Osteoblast (primary cell): ENCODE measurements around the gene KMT2E. TPM values are rescaled to one million over a fixed set of nuclear protein-coding genes. Genes with fewer than 3 reads are reported as not detected.
A peak's percentile ranks its signal among the peaks of the same experiment; 100 is the strongest.

ENCODE experiments used
- DNase-seq: peaks from one replicate; pipeline ENCODE4 v3.0.0; 2011; ENCODE audit warnings: low spot score, mixed read lengths; ENCODE audit not compliant: insufficient read length; ENCODE audit errors: missing footprints
- H2AFZ ChIP-seq: 2 replicates; pipeline ENCODE4 v1.6.0; 2011; ENCODE audit warnings: mild to moderate bottlenecking, low read length
- H3K27ac ChIP-seq: 2 replicates; pipeline ENCODE4 v1.5.1; 2011; ENCODE audit warnings: mild to moderate bottlenecking, low read depth, low read length, moderate library complexity
- H3K27me3 ChIP-seq: 2 replicates; pipeline ENCODE4 v1.6.0; 2012; ENCODE audit warnings: mild to moderate bottlenecking, control low read depth, inconsistent platforms, low read length, moderate library complexity; ENCODE audit not compliant: insufficient read depth
- H3K36me3 ChIP-seq: 2 replicates; pipeline ENCODE4 v1.5.1; 2011; ENCODE audit warnings: mild to moderate bottlenecking, low read length, control low read depth, moderate library complexity; ENCODE audit not compliant: insufficient read depth
- H3K4me1 ChIP-seq: 2 replicates; pipeline ENCODE4 v1.5.1; 2011; ENCODE audit warnings: mild to moderate bottlenecking, low read length, control low read depth, moderate library complexity; ENCODE audit not compliant: insufficient read depth
- H3K4me2 ChIP-seq: 2 replicates; pipeline ENCODE4 v1.6.0; 2011; ENCODE audit warnings: mild to moderate bottlenecking, low read length; ENCODE audit not compliant: insufficient read depth
- H3K4me3 ChIP-seq: fragments of 200-600 bp; sonication (generic); 3 replicates; pipeline ENCODE4 v1.5.1; 2012; ENCODE audit warnings: mild to moderate bottlenecking, low read length, inconsistent platforms; ENCODE audit not compliant: insufficient read depth
- H3K79me2 ChIP-seq: 2 replicates; pipeline ENCODE4 v1.6.0; 2012; ENCODE audit warnings: mild to moderate bottlenecking, low read length, control low read depth, inconsistent platforms; ENCODE audit not compliant: insufficient read depth
- H3K9me3 ChIP-seq: 2 replicates; pipeline ENCODE4 v1.5.1; 2011; ENCODE audit warnings: low read depth, low read length, control low read depth
- H4K20me1 ChIP-seq: 2 replicates; pipeline ENCODE4 v1.6.0; 2012; ENCODE audit warnings: mild to moderate bottlenecking, low read length, control low read depth; ENCODE audit not compliant: insufficient read depth
- total RNA-seq: library from RNA; depleted of rRNA; stranded (reverse); fragments of >200 nt; gene quantifications from 2 replicates; pipeline ENCODE4 v1.2.3, GENCODE V29; 2012
- TF ChIP-seq, protein P1 (sequence below): IDR thresholded peaks from 2 replicates; pipeline ENCODE4 v1.5.1; 2011; ENCODE audit warnings: mild to moderate bottlenecking, low read depth, low read length, moderate library complexity; ENCODE audit errors: extremely low read depth

Gene KMT2E
- total RNA-seq, 1 donor: 124 TPM

DNA sequence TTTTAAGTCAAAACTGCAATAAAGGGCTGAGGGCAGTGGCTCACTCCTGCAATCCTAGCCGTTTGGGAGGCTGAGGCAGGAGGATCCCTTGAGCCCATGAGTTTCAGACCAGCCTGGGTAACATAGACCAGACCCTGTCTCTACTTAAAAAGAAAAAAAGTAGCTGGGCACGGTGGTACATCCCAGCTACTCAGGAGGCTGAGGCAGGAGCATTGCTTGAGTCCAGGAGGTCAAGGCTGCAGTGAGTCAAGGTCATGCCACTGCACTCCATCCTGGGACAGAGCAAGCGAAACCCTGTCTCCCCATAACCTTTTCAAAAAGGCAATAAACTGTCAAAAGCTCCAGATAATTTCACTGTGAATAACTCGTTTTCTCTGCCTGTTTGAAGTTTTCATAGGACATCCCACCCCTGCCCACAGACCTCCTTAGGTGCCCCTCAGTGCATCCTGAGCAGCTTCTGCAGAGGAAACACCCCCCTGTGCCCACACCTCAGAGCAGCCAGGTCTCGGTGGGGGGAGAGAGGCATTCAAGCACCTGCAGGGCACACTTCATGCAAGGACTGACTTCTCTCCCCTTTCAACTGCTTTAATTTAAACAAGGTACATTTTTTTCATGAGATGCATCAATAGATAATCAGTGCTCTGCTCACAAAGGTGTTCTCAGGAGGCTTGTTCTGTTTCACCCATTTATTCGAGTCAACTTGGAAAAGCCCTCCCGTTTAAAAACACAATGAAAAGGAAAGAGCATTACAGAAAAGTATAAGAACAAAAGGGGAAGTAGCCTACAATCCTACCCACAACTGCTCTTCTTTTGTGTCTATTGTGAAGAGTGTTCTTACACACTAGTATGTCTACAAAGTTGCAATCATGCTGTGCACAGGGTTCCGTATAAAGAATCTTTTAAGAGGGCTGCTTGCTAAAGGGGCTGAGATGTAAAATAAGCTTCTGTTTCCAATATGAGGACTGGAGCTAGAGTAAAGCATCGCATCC lies 104.9 kb downstream of the KMT2E start:
- DNase-seq: no peak
- Histone ChIP-seq H2AFZ (no peak overlapping the region), H3K36me3 (peaks cover 25% of the 10 kb centered on the region), H3K79me2 (peaks cover 2% of the 10 kb centered on the region), H3K4me3 (no peak overlapping the region), H3K9me3 (no peaks in the 10 kb centered on the region), H3K27ac (no peak overlapping the region), H3K4me1 (peaks cover 2% of the 10 kb centered on the region), H3K4me2 (no peak overlapping the region), H3K27me3 (no peaks in the 10 kb centered on the region), H4K20me1 (no peaks in the 10 kb centered on the region)
- TF ChIP-seq, protein P1, sequence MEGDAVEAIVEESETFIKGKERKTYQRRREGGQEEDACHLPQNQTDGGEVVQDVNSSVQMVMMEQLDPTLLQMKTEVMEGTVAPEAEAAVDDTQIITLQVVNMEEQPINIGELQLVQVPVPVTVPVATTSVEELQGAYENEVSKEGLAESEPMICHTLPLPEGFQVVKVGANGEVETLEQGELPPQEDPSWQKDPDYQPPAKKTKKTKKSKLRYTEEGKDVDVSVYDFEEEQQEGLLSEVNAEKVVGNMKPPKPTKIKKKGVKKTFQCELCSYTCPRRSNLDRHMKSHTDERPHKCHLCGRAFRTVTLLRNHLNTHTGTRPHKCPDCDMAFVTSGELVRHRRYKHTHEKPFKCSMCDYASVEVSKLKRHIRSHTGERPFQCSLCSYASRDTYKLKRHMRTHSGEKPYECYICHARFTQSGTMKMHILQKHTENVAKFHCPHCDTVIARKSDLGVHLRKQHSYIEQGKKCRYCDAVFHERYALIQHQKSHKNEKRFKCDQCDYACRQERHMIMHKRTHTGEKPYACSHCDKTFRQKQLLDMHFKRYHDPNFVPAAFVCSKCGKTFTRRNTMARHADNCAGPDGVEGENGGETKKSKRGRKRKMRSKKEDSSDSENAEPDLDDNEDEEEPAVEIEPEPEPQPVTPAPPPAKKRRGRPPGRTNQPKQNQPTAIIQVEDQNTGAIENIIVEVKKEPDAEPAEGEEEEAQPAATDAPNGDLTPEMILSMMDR: no peak

DNA sequence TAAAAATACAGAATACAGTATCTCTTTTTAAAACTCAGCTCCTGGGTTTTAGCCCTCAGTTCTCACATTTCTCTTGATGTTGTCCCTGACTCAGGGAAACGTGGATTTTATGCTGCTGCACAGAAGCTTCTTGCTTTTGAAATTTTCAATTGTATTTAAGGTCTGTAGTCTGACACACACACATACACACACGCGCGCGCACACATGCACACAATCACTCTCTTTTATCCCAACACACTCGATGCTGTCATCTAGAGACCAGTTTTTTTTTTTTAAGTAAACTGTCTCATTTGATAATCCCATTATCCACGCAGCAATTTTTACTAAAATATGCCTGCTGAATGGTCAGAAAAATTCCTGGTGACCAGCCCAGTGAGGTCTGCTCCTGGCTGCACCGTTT lies 108.6 kb downstream of the KMT2E start:
- TF ChIP-seq, protein P1: no peak
- DNase-seq: no peak
- H3K36me3 ChIP-seq: peaks cover 16% of the 10 kb centered on the region
- no peak overlapping the region for H2AFZ ChIP-seq
- H3K4me2 ChIP-seq: no peak overlapping the region
- H4K20me1 ChIP-seq: no peaks in the 10 kb centered on the region
- H3K4me3 ChIP-seq: no peak overlapping the region
- peaks cover 7% of the 10 kb centered on the region for H3K4me1 ChIP-seq
- H3K9me3 ChIP-seq: no peaks in the 10 kb centered on the region
- peaks cover 3% of the 10 kb centered on the region for H3K79me2 ChIP-seq
- no peak overlapping the region for H3K27ac ChIP-seq
- no peaks in the 10 kb centered on the region for H3K27me3 ChIP-seq

DNA sequence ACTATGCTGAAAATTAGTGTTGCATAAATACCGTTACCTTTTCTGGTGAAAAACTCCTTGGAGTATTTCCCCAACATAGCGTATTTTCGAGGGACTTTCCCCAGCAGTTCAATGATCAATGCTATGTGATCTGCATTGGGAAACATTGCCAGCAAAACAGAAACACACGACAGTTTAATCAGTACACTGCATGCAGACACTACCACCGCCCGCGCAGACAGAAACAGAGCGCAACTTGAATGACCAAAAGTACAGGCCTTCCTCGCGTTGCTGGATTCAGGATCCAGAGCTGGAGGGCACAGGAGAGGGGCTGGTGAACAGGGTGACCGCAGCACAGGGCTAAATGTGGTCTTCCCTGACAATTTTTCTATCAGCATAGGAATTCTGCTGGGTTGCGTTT lies 111.7 kb downstream of the KMT2E start:
- H3K79me2 ChIP-seq: peaks cover 19% of the 10 kb centered on the region
- peaks cover 5% of the 10 kb centered on the region for H3K4me1 ChIP-seq
- no peak overlapping the region for H2AFZ ChIP-seq
- H3K9me3 ChIP-seq: no peaks in the 10 kb centered on the region
- no peak overlapping the region for H3K27ac ChIP-seq
- H3K27me3 ChIP-seq: no peaks in the 10 kb centered on the region
- no peak overlapping the region for H3K4me3 ChIP-seq
- H3K36me3 ChIP-seq: peaks cover 18% of the 10 kb centered on the region
- no peak overlapping the region for H3K4me2 ChIP-seq
- no peak for DNase-seq
- TF ChIP-seq, protein P1: no peak
- peaks cover 7% of the 10 kb centered on the region for H4K20me1 ChIP-seq

DNA sequence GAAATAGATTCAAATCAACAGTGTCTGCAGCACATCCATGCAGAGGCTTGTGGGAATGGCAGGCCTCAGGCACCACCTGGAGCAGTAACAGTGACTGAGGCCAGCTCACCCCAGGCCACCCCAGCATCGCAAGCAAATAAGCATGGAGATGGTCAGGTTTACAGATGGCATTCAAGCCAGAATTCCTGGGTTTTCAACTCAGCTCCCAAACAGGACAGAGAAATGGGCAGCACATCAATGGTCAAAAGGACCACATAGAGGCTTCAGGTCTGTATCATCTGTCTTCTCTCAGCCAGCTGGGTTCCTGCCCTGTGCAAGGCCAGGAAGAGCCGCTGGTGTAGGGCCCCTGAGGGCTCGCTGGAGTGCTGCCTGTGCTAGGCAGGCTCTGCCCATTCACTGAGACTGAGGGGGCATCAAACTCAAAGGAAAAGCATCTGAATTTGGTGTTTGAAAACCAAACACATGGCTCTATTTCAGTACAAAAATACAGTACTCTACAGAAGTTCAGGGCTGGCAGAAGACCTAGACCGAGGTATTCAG lies 112.5 kb downstream of the KMT2E start:
- peak; percentile 73 for DNase-seq
- TF ChIP-seq, protein P1: no peak
- H3K4me2 ChIP-seq: no peak overlapping the region

More for the DNA sequence above, 112.5 kb downstream of the KMT2E start:
- H2AFZ ChIP-seq: no peak overlapping the region
- no peak overlapping the region for H3K4me3 ChIP-seq
- H3K27me3 ChIP-seq: no peaks in the 10 kb centered on the region
- no peak overlapping the region for H3K27ac ChIP-seq
- peaks cover 24% of the 10 kb centered on the region for H3K79me2 ChIP-seq
- no peaks in the 10 kb centered on the region for H3K9me3 ChIP-seq
- peaks cover 12% of the 10 kb centered on the region for H4K20me1 ChIP-seq
- H3K36me3 ChIP-seq: peaks cover 18% of the 10 kb centered on the region
- H3K4me1 ChIP-seq: peaks cover 13% of the 10 kb centered on the region
